NCI-H187 (cell line): ENCODE data around the gene SLC2A1.

Experiments
- DNase-seq, 2 experiments: peaks; one replicate each; lab custom pipeline; 2025; lab: John Stamatoyannopoulos, UW

SLC2A1 gene

DNA sequence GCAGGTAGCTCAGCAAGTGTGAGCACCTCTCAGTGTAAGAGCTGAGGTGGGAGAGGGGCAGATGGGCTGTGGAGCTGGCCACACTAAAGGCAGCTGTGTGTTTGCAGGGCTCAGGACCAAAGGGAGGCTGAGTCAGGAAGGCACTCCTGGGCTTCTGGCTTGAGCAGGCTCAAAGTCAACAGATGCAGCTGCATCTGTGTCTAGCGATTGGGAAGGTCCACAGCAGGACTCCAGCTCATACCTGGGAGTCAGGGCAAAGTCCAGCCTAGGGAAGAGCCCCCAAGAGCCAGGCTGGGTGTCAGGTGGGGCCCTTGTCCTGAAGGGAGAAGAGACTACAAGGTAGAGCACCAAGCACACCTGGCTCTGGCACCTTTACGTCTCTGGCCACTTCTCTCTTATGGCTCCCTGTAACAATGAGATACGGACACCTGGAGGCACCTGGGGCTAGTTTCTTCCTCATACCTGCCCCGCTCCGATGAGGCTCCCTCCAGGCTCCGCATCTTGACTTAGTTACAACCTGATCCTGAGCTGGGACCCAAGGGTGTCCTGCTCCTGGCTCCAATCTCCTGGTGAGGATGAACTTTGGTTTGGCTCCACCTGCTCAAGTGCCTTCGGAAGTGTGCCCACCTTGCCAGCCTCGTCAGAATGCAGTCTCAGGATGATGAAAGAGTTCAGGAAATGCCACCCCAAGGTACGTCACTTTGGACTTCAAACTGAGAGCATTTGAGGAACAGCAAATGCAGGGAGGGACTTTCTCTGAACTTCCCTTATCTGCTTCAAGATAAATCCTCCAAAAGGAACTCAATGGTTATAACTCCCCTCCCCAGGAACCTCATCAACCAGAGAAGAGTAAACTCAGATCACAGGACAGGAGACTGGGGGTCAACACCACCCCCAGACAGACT lies 21.5 kb upstream of the SLC2A1 start:
- DNase-seq = no peak

DNA sequence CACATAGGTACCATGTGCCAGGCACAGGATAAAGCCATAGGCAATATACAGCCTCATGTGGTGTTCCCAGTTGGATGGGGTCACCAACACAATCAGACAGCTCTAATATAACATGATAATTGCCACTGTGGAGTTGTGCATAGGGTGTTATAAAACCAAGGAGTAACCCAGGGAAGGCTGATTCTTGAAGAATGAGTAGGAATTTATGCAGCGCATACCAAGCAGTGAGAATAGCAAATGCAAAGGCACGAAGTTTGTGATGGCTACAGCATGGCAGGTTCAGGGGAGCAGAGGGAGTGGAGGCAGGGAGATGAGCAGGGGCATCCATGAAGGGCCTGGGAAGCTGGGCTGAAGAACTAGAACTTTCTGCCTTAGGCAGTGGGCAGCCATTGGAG lies 20.4 kb upstream of the SLC2A1 start:
- DNase-seq = no peak

DNA sequence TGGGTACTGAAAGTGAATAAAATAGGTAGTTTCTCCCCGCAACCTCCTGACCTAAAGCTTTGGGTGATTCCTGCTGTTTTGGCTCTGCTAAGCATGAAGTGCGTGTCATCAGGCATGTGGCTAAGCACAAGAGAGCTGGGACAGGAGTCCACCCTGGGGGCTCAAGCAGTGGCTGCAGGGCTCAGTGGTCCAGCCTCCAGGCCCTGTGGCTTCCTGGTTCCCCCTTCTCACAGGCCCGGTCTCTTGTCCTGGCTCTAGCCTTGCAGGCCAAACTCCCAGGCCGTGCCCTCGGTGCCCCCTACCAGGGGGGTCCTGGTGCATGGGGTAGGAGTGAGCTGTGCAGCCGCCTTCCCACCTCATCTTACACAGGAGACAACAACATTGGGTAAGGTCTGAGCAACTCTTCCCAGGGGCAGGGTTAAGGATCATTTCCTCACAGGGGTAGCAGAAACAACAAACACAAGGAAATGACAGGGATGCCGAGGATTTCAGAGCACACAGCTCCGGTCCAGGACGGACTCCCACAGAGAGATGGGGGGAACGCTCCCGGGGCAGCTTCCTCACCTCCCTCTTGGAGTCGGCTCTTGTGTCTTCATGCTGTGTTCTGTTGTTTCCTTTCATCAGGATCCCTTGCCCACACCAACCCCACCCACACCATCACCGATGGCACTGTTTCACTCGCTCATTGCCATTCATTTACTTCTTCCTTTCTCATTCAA lies 19.8 kb upstream of the SLC2A1 start:
- DNase-seq = no peak

DNA sequence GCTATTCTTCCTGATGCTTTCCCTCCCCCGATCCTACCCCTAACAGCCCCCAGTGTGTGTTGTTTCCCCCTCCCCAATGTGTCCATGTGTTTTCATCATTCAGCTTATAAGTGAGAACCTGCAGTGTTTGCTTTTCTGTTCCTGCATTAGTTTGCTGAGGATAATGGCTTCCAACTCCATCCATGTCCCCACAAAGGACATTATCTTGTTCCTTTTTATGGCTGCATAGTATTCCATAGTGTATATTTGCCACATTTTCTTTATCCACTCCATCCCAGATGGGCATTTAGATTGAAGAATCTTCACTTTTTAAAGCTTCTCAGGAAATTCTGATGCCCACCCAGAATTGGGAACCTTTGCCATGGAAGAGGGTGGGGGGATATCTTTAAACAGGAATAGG lies 19.0 kb upstream of the SLC2A1 start:
- DNase-seq = no peak

DNA sequence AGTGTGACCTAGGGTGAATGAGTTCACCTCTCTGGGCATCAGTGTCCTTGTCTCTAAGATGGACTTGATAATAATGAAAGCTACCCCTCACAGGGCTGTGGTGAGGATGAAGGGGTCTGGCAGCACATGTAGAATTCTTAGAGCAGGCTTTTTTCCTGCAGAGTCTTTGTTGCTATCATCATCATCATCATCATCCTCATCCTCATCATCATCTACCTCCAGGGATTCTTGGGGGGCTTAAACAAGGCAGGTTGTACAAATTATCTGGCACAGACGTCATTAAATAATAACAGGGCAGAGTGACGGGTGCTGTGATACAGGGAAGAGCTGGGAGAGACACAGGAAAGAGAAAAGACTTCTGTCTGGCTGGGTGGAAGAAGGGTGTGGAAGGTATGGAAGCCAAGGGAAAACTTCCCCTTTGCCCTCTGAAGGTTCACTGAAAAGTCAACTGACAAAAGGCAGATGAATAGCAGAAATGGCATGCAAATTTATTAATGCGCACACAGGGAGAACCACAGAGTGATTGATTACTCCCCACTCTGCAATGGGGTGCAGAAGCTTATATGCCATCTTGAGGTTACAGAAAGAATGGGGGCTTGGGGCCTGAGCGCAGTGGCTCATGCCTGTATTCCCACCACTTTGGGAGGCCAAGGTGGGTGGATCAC lies 17.0 kb upstream of the SLC2A1 start:
- DNase-seq = no peak

DNA sequence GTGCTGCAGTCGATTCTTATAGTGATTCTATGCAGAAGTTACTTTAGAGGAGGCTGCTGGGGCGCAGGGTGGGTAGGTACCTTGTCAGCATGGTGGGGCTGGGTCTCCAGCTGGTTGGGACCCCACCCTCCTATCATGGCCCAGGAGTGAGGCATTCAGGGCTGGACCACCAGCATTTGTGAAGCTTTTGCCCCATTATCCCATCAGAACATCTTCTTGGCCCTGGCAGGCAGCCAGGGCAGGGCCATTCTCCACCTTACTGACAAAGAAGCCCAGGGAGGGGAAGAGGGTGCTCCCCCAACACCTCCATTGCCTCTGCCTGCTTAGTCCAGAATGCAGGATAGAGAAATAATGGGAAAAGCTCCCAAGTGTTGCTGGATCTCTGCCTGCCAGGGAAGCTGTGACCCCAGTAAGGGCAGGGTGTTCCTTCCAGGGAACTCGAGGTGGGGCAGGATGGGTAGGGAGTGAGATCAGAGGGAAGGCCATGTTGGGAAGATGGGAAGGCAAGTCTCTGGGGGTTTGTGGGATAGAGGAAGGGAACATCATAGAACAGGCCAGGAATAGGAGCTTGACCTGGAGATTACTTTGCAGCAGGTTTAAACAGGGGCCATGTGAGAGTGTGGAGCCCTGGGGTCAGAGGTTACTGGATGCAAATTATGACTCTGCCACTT lies 16.2 kb upstream of the SLC2A1 start:
- no peak for DNase-seq

DNA sequence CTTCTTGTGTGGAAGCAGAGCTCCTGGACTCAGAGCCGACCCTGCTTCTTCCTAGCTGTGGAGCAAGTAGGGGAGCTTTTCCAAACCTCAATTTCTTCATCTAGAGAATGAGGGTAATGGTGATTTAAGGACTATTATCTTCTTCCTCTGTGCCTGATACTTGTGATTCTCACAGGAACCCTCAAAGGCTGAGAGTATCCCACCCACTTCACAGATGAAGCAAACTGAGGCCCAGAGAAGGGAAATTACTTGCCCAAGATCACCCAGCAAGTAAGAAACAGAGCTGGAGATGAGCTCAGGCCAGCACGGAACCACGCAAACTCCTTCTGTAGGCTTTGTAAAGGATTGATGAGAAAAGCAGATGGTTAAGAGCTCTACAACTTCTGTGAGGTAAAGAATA lies 15.1 kb upstream of the SLC2A1 start:
- no peak for DNase-seq

DNA sequence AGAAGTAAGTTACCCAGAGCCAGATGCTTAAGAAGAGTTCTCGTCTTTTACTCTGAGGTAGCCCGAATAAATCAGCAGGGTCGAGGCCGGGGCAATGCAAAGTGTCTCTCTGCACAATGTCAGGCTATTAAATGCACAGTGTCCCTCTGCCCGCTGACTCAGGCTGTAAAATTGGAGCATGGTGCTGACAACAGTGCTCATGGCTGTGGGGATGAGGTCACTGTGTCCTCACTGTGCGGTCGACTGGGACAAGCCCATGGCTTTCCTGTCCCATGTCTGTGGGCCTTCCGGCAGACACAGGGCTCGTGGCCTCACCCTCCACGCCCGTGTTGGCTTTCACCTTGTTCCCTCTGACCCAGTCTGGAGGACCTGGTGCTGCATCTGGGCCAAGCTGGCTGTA lies 14.6 kb upstream of the SLC2A1 start:
- DNase-seq = no peak

DNA sequence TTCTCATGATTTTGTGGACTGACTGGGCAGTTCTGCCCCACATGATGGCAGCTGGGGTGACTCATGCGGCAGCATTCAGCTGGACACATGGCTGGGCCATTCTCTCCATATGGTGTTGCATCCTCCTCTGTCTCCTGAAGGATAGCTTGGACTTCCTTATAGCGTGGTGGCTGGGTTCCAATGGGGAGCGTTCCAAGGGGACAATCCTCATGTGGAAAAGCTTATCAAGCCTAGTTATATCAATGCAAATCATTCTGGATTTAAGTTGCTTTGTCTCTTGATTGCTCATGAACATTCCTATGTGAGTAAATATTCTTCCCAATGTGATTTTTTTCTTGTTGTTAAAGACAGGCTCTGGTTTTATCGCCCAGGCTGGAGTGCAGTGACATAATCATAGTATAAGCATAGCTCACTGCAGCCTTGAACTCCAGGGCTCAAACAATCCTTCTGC lies 13.2 kb upstream of the SLC2A1 start:
- DNase-seq = no peak

DNA sequence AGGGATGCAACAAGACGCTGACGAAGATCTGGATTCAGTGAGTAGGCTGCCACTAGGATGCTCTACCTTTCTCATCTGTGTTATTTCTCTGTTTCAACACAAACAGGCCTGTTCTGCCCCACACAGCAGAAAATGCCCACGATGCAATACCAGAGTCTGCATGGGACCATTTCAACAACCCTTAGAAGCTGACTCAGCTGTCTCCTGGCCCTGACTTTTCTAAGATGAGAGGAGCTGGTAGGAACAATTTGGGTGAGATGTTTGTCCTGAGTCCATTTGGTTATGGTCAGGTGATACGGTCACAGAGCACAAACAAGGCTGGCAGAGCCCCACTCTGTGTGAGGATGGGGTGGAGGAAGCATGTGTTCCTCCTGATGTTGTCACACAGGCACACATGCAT lies 11.5 kb upstream of the SLC2A1 start:
- no peak for DNase-seq

DNA sequence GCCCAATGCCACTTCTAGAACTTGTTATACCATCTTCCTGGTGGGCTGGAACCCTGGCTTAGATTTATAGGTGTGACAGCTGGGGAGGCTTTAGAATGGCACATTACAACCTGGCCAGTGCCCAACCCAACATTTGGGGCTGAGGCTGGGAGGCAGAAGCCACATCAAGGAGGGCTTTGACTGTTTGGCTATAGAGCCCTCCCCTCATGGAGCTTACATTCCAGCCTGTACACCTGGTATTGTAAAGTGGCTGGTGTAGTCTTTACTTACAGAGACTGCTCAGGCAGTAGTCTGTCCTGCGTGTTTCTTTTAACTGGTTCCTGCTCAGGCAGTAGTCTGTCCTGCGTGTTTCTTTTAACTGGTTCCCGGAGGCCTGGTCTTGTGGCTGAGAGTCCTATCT lies 10.0 kb upstream of the SLC2A1 start:
- no peak for DNase-seq

DNA sequence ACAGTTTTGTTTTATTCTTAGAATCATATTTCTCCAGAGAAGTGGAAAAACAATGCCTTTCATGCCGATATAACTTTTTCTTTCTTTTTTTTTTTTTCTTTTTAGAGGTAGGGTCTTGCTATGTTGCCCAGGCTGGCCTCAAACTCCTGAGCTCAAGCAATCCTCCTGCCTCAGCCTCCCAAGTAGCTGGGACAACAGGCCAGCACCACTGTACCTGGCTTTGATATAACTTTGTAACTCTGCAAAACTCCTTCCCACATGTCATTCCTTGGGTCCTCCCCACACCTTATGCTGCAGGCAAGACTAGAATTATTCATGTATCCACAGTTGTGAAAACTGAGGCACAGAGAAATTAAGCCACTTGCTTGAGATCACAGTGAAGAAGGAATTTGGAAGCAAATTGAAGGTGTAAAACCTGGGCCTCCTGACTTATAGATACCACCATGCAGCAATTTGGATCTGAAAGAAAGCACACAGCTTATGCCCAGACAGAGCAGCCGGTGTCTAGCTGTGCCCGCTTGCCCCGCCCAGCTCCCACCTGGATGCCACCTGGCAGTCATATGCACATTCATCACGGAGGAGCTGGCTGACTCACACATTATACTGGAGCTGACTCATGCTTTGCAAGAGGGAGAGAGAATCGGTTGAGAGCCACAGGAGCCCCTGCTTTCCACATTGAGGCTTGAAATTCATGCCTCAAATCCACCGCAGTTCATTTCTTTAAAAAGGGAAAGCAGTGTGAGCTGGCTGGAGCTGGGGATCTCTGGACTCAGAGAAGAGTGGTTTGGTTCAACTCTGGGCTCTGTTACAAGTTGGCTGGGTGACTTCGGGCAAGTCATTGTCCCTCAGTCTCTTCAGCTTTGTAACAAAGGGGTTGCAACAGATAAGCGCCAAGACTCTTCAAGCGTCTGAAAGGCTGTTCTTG lies 8.3 kb upstream of the SLC2A1 start:
- peak in 1 of 2 experiments; percentile 4 for DNase-seq

DNA sequence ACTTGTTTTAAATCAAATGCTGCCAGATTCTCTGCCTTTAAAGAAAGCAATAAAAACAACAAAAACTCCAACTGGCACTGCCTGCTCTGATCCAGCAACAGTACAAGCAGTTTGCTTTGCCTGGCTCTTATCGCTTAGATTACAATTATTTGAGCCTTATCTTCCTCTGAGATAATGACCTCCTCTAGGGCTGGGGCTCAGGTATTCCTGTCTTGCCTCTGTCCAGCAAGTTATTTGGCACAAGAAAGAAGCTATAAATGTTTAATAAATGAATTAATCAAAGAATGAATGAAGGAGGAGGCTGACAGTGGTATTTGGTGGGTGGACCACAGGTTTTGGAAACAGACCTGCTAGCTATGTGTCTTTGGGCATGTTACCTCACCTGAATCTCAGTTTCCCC lies 6.7 kb upstream of the SLC2A1 start:
- no peak for DNase-seq

DNA sequence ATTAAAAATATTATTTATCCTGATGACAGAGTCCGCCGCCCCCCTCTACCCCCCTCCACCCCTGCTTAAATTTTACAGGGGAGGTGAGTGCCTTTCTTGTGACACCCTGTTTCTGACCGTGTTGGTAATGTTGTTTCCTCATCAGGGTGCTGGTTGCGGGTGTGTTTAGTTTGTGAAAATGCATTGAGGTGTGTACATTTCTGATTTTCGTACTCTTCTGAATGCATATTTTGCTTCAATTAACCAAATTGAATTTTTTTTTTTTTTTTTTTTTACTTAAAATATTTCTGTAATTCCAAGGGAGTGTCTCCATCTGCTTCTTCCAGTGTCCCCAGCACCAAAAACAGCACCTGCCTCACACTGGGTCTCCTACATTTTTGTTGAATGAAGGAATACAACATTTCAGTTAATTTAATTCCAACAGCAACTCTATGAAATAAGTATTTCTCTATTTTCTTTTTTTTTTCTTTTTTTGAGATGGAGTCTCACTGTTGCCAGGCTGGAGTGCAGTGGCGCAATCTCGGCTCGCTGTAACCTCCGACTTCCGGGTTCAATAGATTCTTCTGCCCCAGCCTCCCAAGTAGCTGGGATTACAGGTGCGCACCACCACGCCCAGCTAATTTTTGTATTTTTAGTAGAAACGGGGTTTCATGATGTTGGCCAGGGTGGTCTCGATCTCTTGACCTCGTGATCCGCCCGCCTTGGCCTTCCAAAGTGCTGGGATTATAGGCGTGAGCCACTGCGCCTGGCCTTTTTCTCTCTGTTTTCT lies 5.6 kb upstream of the SLC2A1 start:
- no peak for DNase-seq

DNA sequence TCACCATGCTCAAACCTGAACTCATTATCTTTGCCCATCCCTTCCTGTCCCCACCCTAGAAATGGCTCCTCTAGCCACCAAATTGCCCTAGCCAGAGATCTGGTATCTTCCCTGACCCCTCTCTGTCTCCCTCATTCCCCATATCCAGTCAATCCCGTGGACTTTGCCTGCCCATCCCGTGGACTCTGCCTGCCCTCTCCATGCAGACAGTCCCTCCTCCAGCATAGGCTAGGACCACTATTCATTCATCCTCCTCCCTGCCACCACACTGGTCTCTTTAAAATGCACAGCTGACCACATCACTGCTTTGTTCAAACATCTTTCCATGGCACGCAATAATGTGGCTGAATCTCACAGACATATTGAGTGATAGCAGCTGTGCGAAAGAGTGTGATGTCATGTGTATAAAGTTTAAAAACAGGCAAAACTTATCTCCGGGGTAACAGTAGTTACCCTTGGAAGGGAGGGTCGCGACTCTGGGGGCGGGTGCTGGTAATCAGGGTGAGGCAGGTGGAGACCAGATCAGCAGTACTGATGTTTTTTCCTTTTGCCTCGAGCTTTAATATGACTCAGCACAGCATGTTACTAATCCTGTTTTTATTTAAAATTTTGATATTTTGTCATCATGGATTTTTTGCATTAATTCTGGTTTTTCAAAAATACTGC lies 4.8 kb upstream of the SLC2A1 start:
- DNase-seq = no peak

DNA sequence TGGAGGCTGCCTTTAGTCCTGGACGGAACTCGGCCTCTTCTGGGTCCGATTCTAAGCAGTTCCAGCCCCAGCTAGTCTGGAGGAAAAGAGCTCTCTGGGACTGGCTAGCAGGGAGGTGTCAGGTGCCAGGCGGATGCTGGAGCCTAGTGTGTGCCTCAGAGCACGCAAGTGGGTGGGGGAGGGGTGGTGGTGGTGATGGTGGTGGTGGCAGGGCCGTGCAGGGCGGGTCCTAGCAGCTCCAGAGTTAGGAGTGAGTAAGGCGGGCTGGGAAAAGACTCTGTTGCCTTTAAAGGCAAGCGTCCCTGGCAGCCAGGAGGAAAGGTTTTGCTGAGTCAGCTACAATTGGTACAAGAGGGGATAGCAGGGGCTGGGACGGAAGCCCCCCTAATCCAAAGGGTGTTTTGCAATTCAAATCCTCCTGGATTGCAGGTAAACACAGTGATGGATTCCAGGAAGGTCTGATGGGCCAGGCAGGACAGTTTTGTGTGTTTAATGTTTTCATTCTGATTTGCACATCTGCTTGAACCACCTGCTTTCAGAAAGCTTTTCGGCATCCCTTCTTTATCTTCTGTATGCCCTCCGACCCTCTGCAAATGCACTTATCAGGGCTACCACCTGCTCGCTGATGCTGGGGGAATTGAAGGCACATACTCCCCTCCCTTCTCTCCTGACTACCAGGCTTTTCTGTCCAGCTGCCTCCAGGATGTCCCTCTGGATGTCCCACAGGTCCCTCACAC lies 4.1 kb upstream of the SLC2A1 start:
- DNase-seq = peak; percentile 31 to 44

DNA sequence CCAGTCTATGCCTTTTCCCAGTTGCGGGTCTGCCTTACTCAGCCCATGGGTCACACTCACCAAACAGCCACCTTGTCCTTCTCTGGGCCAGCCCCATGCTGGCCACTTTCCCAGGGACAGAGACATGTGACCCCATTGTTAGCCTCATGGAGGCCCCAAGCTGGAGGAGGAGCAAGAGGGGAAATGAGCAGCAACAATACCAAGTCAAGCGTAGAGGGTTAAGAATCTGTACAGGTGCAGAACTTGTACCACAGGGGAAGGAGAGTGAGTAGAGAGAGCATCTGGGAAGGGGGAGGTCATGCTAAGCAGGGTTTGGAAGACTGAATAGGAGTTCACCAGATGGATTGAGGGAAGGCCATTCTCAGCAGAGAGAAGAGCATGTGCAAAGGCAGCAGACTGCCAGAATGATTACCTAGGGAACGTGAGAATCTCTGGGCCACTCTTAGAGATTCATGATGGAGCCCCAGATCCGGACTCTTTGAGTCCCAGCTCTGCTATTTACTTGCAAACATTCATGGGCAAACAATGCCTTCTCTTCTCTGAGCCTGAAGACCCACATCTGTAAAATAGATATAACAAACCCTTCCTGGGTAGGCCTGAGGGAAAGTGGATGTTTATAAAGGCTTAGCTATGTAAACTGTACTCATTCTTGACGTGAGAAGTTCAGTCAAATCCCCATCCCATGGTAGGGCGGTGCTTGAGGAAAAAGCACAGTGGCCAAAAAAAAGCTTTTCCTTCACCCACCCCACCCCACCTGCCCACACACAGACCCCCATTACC lies 2.8 kb upstream of the SLC2A1 start:
- no peak for DNase-seq

DNA sequence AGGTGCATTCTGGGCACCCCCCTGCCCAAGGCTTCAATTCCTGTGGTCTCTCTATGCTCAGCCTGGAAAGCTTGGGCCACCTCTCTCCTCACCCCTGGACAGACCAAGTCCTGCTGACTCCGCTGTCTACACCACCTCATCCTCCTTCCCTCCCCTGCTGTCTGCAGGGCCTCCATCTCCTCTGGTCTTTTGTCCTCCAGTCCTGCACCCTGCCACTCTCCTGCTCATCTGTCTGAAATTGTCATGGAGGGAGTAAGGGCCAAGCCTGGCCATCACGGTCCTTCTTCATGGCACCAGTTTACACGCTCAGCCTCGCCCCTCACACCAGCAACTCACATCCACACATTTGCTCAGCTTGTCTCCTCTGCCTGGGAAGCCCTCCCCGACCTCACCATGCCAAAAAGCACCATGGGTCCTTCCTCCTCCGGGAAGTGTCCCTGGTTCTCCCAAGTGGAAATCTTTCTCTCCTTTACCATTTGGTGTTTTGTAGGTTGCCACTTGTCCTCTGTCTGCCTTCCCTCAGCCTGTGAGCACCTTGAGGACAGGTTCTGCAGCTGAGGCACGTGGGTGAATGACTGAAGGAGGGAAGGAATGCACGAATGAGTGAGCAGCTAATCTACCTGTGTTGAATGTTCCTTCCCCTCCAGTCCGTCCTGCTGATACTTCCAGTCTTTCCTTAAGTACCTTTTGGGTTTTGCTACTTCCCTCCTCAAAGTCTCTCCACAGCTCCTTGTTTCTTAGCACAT lies 2.1 kb upstream of the SLC2A1 start:
- DNase-seq = no peak
